Measurements from ENCODE around the gene CFAP251.

The CFAP251 gene

DNA sequence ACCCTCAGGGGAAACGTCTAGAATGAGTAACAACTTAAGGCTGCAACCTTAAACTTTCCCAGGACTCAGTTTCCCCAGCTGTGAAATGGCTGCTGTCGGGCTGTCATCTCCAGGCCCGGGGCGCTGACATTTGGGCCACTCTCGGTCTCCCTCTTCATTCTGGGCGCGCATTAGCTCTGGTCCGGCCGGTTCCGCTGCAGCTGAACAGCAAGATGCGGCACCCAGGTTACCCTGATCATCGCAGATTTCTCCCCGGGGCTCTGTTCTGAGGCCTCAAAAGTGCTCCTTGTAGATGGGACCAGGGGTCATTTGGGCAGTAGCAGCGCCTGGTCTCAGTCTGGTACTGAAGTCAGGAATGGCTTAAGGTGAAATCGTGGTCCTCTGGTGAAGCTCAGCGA, 102.4 kb downstream of the CFAP251 start:
- H3K9me3 ChIP-seq (ENCODE audit: severe bottlenecking) = no peaks in the 10 kb centered on the region
- no peaks in the 10 kb centered on the region for H3K36me3 ChIP-seq (ENCODE audit: low read depth)
- TF ChIP-seq, protein P1, sequence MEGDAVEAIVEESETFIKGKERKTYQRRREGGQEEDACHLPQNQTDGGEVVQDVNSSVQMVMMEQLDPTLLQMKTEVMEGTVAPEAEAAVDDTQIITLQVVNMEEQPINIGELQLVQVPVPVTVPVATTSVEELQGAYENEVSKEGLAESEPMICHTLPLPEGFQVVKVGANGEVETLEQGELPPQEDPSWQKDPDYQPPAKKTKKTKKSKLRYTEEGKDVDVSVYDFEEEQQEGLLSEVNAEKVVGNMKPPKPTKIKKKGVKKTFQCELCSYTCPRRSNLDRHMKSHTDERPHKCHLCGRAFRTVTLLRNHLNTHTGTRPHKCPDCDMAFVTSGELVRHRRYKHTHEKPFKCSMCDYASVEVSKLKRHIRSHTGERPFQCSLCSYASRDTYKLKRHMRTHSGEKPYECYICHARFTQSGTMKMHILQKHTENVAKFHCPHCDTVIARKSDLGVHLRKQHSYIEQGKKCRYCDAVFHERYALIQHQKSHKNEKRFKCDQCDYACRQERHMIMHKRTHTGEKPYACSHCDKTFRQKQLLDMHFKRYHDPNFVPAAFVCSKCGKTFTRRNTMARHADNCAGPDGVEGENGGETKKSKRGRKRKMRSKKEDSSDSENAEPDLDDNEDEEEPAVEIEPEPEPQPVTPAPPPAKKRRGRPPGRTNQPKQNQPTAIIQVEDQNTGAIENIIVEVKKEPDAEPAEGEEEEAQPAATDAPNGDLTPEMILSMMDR (IDR thresholded peaks at IDR 0.05; ENCODE audit: poor library complexity, severe bottlenecking) = no peak
- no peaks in the 10 kb centered on the region for H3K27me3 ChIP-seq (ENCODE audit: insufficient read depth, poor library complexity, severe bottlenecking)
- no peak overlapping the region for H3K27ac ChIP-seq (ENCODE audit: poor library complexity, severe bottlenecking)
- ATAC-seq (ENCODE audit: low read depth) (no peak), DNase-seq (ENCODE audit: low spot score) (no peak)
- peaks cover 9% of the 10 kb centered on the region for H3K4me1 ChIP-seq (ENCODE audit: insufficient read depth, poor library complexity, severe bottlenecking)
- peak overlapping the region; percentile 73 for H3K4me3 ChIP-seq (ENCODE audit: severe bottlenecking)

DNA sequence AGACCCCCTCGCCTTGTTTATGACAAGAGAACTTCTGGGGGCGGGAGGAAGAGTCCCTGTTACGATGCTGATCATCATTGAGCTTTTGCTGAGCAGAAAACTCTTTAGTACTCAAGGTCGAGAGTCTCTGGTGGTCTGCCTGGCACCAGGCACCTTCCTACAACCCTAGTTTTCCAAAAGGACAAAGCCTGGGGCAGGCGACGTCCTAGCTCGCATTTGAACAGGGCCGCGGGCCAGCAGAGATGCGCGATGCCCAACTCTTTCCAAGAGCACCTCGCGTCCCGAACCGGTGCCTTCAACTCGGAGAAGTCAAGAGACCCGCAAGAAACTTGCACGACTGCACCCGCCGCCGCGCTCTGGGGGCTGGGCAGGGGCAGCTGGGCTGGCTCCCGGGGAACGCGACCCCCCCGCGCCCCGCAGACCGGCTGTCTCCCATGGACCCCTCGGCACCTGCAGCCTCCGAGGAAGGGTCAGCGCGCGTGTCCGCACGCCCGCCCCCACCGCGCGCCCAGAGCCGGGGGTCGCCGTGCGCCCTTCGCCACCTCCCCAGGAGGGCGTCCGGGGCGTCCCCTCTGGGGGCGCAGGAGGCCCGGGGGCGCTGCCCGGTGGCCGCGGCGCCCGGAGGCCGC, 102.9 kb downstream of the CFAP251 start:
- TF ChIP-seq, protein P1 (IDR thresholded peaks at IDR 0.05; ENCODE audit: poor library complexity, severe bottlenecking) = no peak
- Histone ChIP-seq H3K4me1 (ENCODE audit: insufficient read depth, poor library complexity, severe bottlenecking) (peaks cover 9% of the 10 kb centered on the region), H3K27ac (ENCODE audit: poor library complexity, severe bottlenecking) (peak overlapping the region; percentile 79), H3K9me3 (ENCODE audit: severe bottlenecking) (no peaks in the 10 kb centered on the region), H3K27me3 (ENCODE audit: insufficient read depth, poor library complexity, severe bottlenecking) (no peaks in the 10 kb centered on the region), H3K4me3 (ENCODE audit: severe bottlenecking) (peak overlapping the region; percentile 73), H3K36me3 (ENCODE audit: low read depth) (no peaks in the 10 kb centered on the region)
- DNase-seq (ENCODE audit: low spot score) = no peak
- ATAC-seq (ENCODE audit: low read depth) = no peak

DNA sequence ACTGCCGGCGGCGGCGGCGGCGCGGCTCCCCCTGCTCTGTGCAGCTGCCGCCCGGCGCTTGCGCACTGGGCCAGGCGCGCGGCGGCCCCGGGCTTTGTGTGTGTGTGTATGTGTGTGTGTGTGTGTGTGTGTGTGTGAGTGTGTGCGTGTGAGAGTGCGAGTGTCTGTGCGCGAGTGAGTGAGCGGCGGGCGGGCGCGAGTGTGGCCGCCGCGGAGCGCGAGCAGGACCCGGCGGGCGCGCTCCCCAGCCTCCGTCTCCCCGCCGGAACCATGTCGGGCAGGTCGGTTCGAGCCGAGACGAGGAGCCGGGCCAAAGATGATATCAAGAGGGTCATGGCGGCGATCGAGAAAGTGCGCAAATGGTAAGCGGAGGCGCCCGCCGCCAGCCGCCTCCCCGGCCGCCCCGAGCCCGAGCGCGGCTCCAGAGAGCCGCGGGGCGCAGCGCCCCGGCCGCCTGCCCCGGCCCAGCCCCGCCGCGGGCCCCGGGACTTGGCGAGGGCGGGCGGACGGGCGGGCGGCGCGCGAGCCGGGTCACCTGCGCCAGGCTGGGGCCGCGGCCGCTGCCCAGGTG, 103.5 kb downstream of the CFAP251 start, which contains the start of gene BCL7A:
BCL7A (plus strand) TSS at position 63 of the 571 bp plus-strand sequence; CDS start at position 271, 208 bp downstream.
- TF ChIP-seq, protein P1 (IDR thresholded peaks at IDR 0.05; ENCODE audit: poor library complexity, severe bottlenecking) = no peak
- H3K27me3 ChIP-seq (ENCODE audit: insufficient read depth, poor library complexity, severe bottlenecking) = no peaks in the 10 kb centered on the region
- no peaks in the 10 kb centered on the region for H3K9me3 ChIP-seq (ENCODE audit: severe bottlenecking)
- peak within 1 kb of the TSS; percentile 73 for H3K4me3 ChIP-seq (ENCODE audit: severe bottlenecking)
- peak within 1 kb of the TSS; percentile 79 for H3K27ac ChIP-seq (ENCODE audit: poor library complexity, severe bottlenecking)
- peaks cover 9% of the 10 kb centered on the region for H3K4me1 ChIP-seq (ENCODE audit: insufficient read depth, poor library complexity, severe bottlenecking)
- H3K36me3 ChIP-seq (ENCODE audit: low read depth) = no peaks in the 10 kb centered on the region
- ATAC-seq (ENCODE audit: low read depth) (peak; percentile 54), DNase-seq (ENCODE audit: low spot score) (no peak)

DNA sequence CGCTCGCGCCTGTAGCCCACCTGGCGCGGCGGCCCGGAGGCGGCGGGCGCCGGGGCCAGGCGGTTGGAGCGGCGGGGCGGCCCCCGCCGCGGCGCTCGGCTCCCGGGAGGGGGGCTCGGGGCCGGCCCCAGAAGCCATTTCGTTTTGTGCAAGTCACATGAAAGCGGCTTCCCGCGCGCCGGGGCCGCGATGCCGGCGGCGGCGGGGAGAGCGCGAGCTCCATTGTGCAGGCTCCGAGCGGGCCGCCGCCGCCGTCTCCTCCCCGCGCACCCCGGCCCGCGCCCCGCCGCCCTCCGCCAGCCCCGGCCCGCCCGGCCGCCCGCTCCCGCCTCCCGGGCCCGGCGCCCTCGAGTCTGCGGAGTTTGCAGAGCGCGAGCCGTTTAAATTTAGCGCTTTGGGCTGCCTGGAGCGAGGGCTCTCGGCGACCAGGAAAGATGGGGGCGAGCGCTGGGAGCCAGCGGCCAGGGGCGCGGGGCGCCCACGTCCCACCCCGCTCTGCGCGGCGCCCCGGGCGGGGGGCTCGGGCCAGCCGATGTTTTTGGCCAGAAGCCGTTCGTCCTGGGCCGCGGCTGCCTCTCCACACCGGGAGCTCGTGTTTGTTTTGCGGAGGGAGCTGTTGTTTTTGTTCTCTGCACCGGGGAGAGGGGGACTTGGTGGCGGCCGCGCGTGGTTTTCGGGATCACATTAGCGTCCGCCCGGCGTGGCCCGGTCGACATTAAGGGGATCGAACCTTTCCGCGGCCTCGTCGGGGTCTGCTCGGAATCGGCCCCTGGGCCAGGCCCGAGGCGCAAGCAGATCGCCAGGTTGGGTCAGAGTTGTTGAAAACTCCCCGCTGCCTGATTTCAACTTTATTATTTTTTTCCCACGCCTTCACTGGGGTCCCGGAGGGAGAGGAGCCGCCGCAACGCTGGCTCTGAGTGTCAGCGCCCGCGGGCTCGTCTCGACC, 104.3 kb downstream of the CFAP251 start:
- H3K27me3 ChIP-seq (ENCODE audit: insufficient read depth, poor library complexity, severe bottlenecking) = no peaks in the 10 kb centered on the region
- peaks cover 14% of the 10 kb centered on the region for H3K4me1 ChIP-seq (ENCODE audit: insufficient read depth, poor library complexity, severe bottlenecking)
- no peak for DNase-seq (ENCODE audit: low spot score)
- peak overlapping the region; percentile 79 for H3K27ac ChIP-seq (ENCODE audit: poor library complexity, severe bottlenecking)
- H3K4me3 ChIP-seq (ENCODE audit: severe bottlenecking) = peak overlapping the region; percentile 73
- TF ChIP-seq, protein P1 (IDR thresholded peaks at IDR 0.05; ENCODE audit: poor library complexity, severe bottlenecking) = no peak
- no peaks in the 10 kb centered on the region for H3K9me3 ChIP-seq (ENCODE audit: severe bottlenecking)
- no peaks in the 10 kb centered on the region for H3K36me3 ChIP-seq (ENCODE audit: low read depth)
- peak; percentile 4; the same call in 2 of the 3 replicates for ATAC-seq (ENCODE audit: low read depth)
